ENCODE data around the gene TRAF3. TPM values are rescaled to one million over a fixed set of nuclear protein-coding genes. Genes with fewer than 3 reads are reported as not detected.
A peak's percentile ranks its signal among the peaks of the same experiment; 100 is the strongest.
"Not testable (repeated sequence)": the region's sequence is repeated elsewhere in the genome, so short reads cannot be mapped to it uniquely, and the experiment has no call there.

The TRAF3 gene
- total RNA-seq, 1 experiment from 2014 or later = 25.3 TPM

- no TSS peak for BruUV-seq (replicated peaks)
- H3K27me3 Mint-ChIP-seq (ENCODE audit: insufficient read depth, unreplicated experiment) = no peaks in the 10 kb centered on the region
- TF ChIP-seq CTCF (IDR thresholded peaks at IDR 0.05; ENCODE audit: unreplicated experiment) = no peak
- H3K27ac Mint-ChIP-seq (ENCODE audit: low read depth, unreplicated experiment) = no peak overlapping the region
- H3K4me3 Mint-ChIP-seq (ENCODE audit: unreplicated experiment) = no peak overlapping the region
- peaks cover 22% of the 10 kb centered on the region for H3K4me1 Mint-ChIP-seq (ENCODE audit: insufficient read depth, unreplicated experiment)
- H3K9me3 Mint-ChIP-seq (ENCODE audit: unreplicated experiment) = no peaks in the 10 kb centered on the region
- peaks cover 6% of the 10 kb centered on the region for H3K36me3 Mint-ChIP-seq (ENCODE audit: insufficient read depth, unreplicated experiment)
- ChIA-PET CTCF (interaction anchor here (0.6 kb wide), 1 partner anchor 26 kb away, joined by 3 read pairs; no protein-coding TSS in a partner anchor), POLR2A (interaction anchor here (0.5 to 0.7 kb wide), 2 partner anchors 96 to 278 kb away, joined by 3 read pairs; no protein-coding TSS in a partner anchor)
- no peak for DNase-seq (ENCODE audit: unreplicated experiment)
- intact Hi-C loops (cut with micrococcal nuclease) = no loop called here
Measured at GRCh38 chr14:102822311-102822863, 45.1 kb downstream of the TRAF3 start.

- H3K4me1 Mint-ChIP-seq (ENCODE audit: insufficient read depth, unreplicated experiment) = peaks cover 25% of the 10 kb centered on the region
- BruUV-seq (replicated peaks); DNase-seq (ENCODE audit: unreplicated experiment); intact Hi-C loops (cut with micrococcal nuclease); H3K4me3 Mint-ChIP-seq (ENCODE audit: unreplicated experiment); H3K27ac Mint-ChIP-seq (ENCODE audit: low read depth, unreplicated experiment); H3K36me3 Mint-ChIP-seq (ENCODE audit: insufficient read depth, unreplicated experiment); H3K9me3 Mint-ChIP-seq (ENCODE audit: unreplicated experiment); CTCF ChIA-PET; H3K27me3 Mint-ChIP-seq (ENCODE audit: insufficient read depth, unreplicated experiment): not testable (repeated sequence)
- POLR2A ChIA-PET = interaction anchor here (0.6 kb wide), 1 partner anchor 14 kb away, joined by 3 read pairs; no protein-coding TSS in a partner anchor
Measured at GRCh38 chr14:102822887-102823286, 45.6 kb downstream of the TRAF3 start.

GRCh38 chr14:102823546-102823945 is 46.3 kb downstream of the TRAF3 start:
- Mint-ChIP-seq H3K4me3 (ENCODE audit: unreplicated experiment) (no peak overlapping the region), H3K36me3 (ENCODE audit: insufficient read depth, unreplicated experiment) (peaks cover 6% of the 10 kb centered on the region), H3K27me3 (ENCODE audit: insufficient read depth, unreplicated experiment) (no peaks in the 10 kb centered on the region), H3K9me3 (ENCODE audit: unreplicated experiment) (no peaks in the 10 kb centered on the region), H3K27ac (ENCODE audit: low read depth, unreplicated experiment) (no peak overlapping the region), H3K4me1 (ENCODE audit: insufficient read depth, unreplicated experiment) (peaks cover 25% of the 10 kb centered on the region)
- intact Hi-C loops (cut with micrococcal nuclease) = no loop called here
- TF ChIP-seq CTCF (IDR thresholded peaks at IDR 0.05; ENCODE audit: unreplicated experiment) = no peak
- POLR2A ChIA-PET = interaction anchor here (0.6 kb wide), 1 partner anchor 15 kb away, joined by 3 read pairs; no protein-coding TSS in a partner anchor
- no peak for DNase-seq (ENCODE audit: unreplicated experiment)
- CTCF ChIA-PET = no interaction called here
- BruUV-seq (replicated peaks) = no TSS peak

GRCh38 chr14:102824832-102825231 is 47.6 kb downstream of the TRAF3 start:
- POLR2A ChIA-PET = interaction anchor here (0.5 to 1.3 kb wide), 4 partner anchors 10 to 46 kb away, joined by 3 to 4 read pairs (median 3); no protein-coding TSS in a partner anchor

More at GRCh38 chr14:102824832-102825231, 47.6 kb downstream of the TRAF3 start:
- Mint-ChIP-seq H3K36me3 (ENCODE audit: insufficient read depth, unreplicated experiment) (peaks cover 6% of the 10 kb centered on the region), H3K4me1 (ENCODE audit: insufficient read depth, unreplicated experiment) (peaks cover 16% of the 10 kb centered on the region), H3K27me3 (ENCODE audit: insufficient read depth, unreplicated experiment) (no peaks in the 10 kb centered on the region), H3K27ac (ENCODE audit: low read depth, unreplicated experiment) (peak overlapping the region; percentile 27), H3K4me3 (ENCODE audit: unreplicated experiment) (peak overlapping the region; percentile 35), H3K9me3 (ENCODE audit: unreplicated experiment) (no peaks in the 10 kb centered on the region)
- CTCF ChIA-PET = interaction anchor here (0.5 to 0.6 kb wide), 5 partner anchors 10 to 519 kb away, joined by 3 to 4 read pairs (median 3); no protein-coding TSS in a partner anchor
- DNase-seq (ENCODE audit: unreplicated experiment) = peak; percentile 78
- no peak for TF ChIP-seq CTCF (IDR thresholded peaks at IDR 0.05; ENCODE audit: unreplicated experiment)
- no TSS peak for BruUV-seq (replicated peaks)
- intact Hi-C loops (cut with micrococcal nuclease) = no loop called here
